Right ventricle myocardium inferior (tissue), 1 donor: ENCODE measurements around the gene COL11A2. TPM values are rescaled to one million over a fixed set of nuclear protein-coding genes. Genes with fewer than 3 reads are reported as not detected.
"Not testable (repeated sequence)": the region's sequence is repeated elsewhere in the genome, so short reads cannot be mapped to it uniquely, and the experiment has no call there.

Experiments
- ATAC-seq: fragments of 200-7000 bp; cut with Tn5 transposase; one replicate; pipeline ENCODE4 v1.9.1; 2020; ENCODE audit warnings: mild to moderate bottlenecking, moderate library complexity
- DNase-seq: peaks from one replicate; pipeline ENCODE4 v3.0.0; 2021; ENCODE audit errors: missing footprints
- intact Hi-C: fragments of 100-400 bp; cut with DNase I; formaldehyde crosslinking; loops from one replicate; pipeline ENCODE4 v1.11.0; 2022
- long read RNA-seq: library from polyadenylated mRNA; unstranded; transcript quantifications from one replicate; pipeline ENCODE4 v2.0.0, GENCODE V29; 2021
- total RNA-seq: library from RNA; stranded (reverse); fragmentation: NEBNext Ultra II Directional; extraction: Animal tissue kit (Norgen Biotek cat#: 25700); gene quantifications from one replicate; pipeline ENCODE4 v1.2.1, GENCODE V29; 2021
- donor health status: DM: no; HTN: yes; CAD: no; lungs with severe emphysema.

Gene COL11A2
- 1.1 TPM for total RNA-seq
- long read RNA-seq, partial matches to known transcripts = 0 of 1 reads
- long read RNA-seq, other reads (novel, unspliced or antisense) = 0 of 1 reads

DNA sequence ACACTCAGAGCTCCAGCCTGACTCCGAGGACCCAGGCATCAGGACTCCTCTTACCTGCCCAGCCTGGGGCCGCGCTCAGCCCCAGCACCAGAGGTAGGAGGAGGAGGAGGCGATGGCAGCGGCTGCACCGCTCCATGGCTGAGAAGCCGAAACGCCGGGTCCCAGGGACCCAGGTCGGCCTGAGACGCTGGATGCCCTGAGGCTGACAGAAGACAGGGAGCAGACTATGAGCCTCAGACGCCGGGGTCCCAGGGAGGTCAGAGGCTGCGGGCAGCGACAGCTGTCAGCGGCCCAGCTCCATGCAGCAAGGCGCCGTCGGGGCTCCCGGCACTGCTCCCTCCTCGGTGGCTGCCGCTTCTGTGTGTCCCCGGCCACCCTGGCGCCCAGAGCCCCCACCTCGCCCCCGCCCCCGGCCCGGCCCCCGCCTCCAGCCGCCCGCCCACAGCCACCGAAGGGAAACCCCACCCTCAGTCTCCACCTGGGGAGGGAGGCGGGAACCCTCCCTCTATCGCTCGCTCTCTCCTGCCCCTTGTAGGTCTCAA lies at the start of gene COL11A2:
TSS of gene COL11A2 (minus strand) at position 363 of the 542 bp plus-strand sequence. CDS start at position 136, 227 bp downstream.
- intact Hi-C loops = no loop called here
- no peak for ATAC-seq
- peak; percentile 32 for DNase-seq

DNA sequence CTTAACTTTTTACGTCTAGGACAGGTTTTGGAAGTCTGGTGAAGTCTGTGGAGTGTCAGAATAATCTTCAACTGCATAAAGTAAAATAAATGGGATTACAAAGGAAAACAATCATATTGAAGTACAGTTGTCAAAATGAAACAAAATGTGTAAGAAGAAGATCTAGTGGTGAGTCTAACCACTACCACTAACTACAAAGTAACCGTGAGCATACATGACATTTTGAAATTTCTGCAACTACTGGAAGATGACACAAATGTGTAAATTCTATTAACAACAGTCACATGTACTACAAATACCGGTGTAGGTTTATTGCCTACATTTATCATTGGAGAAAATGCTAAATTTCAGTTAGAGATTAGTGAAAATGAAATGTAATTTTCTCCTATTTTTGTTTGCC lies 49.7 kb upstream of the COL11A2 start:
- DNase-seq (no peak), ATAC-seq (no peak)
- intact Hi-C loops = no loop called here

DNA sequence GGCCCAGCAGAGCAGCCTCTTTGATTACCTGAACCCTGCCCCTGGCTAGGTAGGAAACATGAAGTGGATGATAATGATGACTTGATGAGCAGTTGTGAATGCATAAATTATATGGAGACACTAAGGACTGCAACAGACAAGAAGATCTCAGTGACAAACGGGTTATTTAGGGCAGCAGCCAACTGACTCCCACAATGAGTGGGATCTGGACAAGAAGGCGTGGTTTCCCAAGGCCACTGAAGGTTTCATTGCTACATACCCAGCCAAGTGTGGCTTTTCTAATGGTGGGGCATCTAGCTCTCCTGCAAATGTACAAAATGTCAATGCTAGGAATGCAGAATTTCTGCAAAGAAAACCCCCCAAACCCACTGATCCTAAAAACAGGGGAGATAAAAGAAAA lies 45.5 kb upstream of the COL11A2 start:
- intact Hi-C loops = no loop called here
- ATAC-seq (no peak), DNase-seq (no peak)

DNA sequence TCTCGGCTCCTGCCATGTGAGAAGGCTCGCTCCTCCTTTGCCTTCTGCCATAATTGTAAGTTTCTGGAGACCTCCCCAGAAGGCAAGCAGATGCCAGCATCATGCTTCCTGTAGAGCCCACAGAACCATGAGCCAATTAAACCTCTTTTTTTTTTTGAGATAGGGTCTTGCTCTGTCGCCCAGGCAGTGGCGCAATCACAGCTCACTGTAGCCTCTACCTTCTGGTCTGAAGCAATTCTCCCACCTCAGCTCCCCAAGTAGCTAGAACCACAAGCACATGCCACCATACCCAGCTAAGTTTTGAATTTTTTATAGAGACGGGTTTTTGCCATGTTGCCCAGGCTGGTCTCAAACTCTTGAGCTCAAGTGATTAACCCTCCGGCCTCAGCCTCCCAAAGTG lies 44.6 kb upstream of the COL11A2 start:
- intact Hi-C loops = no loop called here
- no peak for ATAC-seq
- no peak for DNase-seq

DNA sequence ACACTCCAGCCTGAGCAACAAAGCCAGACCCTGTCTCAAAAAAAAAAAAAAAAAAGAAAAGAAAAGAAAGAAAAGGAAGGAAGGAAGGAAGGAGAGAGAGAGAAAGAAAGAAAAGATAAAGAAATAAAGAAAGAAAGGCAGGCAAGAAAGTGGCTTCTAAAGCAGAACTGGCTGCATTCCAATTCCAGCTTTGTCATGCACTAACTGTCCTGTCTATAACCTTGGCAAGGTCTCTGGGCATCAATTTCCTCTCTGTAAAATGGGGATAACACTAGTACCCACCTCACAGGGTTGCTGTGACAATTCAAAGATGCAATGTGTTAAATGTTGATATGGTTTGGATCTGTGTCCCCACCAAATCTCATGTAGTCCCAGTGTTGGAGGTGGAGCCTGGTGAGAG lies 44.1 kb upstream of the COL11A2 start:
- intact Hi-C loops = no loop called here

DNA sequence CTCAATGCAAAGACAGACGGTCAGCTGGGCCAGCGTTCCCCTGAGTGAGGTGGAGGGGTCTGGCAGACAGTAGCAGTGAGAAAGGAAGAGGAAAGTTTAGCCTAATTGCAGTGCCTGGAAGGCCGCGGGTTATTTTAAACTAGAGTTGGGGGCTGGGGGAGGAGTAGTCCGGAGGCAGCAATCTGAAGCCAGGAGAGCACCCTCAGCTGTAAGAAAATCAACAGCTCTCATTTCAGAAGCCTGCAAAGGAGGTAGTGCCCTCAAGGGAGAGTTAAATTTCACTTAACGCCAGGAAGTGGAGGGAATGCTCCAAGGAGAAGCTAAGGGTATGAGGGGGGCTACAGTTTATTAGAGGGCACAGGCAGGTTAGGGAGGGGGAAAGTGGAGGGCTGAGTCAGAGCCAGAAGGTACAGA lies 43.0 kb upstream of the COL11A2 start:
- DNase-seq (no peak), ATAC-seq (no peak)
- intact Hi-C loops = no loop called here

More for the DNA sequence above, 44.1 kb upstream of the COL11A2 start:
- DNase-seq (no peak), ATAC-seq (no peak)

DNA sequence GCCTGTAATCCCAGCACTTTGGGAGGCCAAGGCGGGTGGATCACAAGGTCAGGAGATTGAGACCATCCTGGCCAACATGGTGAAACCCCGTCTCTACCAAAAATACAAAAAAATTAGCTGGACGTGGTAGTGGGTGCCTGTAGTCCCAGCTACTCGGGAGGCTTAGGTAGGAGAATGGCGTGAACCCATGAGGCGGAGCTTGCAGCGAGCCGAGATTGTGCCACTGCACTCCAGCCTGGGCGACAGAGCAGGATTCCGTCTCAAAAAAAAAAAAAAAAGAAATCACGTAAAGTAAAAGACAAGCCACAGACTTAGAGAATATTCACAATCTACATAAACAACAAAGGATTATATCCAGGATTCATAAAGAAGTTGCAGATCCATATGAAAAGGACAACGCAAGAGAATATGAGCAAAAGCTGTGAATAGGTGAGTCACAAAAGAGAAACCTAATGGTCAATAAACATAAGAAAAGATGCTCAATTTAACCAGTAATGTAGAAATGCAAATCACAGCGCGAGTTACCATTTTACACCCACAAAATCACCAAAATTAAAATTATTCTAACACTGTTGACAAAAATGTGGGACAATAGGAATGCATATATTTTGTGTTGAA lies 34.3 kb upstream of the COL11A2 start:
- DNase-seq, ATAC-seq, intact Hi-C loops: not testable (repeated sequence)

DNA sequence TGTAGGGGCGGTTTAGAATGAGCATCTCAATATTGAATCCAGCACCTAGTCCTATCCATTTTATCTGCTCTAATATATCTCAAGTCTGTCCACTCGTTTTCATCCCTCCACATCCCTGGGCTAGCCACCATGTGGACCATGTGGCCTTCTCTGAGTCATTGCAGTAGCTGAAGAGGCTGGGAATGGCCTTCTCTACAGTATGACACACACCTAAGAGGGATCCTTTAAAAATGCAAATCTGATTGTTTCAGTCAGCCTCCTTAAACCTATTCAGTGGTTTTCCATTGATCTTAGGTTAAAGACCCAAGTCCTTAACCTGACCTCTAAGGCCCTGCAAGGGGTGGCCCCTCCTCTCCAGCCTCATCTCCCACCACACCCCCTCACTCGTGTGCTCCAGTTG lies 25.4 kb upstream of the COL11A2 start:
- no peak for DNase-seq
- no peak for ATAC-seq
- intact Hi-C loops = no loop called here

DNA sequence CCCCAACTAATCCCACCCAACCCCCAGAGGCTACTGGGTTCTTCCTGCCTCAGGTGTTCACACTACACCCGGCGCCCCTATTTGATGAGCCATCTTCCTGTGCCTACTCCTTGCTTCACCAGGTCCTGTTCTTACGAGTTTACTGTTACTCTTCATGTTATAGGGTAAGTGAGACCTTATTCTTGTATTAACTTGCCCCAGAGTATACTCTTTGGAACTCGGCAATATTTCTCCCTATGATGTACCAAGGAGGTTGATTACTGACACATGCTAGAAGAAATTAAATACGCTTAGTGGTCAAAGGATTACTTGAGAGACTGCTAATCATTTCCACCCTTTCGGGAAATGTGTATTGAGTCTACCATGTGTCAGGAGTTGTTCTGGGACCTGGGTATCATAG lies 25.0 kb upstream of the COL11A2 start:
- intact Hi-C loops = no loop called here
- no peak for DNase-seq
- no peak for ATAC-seq

DNA sequence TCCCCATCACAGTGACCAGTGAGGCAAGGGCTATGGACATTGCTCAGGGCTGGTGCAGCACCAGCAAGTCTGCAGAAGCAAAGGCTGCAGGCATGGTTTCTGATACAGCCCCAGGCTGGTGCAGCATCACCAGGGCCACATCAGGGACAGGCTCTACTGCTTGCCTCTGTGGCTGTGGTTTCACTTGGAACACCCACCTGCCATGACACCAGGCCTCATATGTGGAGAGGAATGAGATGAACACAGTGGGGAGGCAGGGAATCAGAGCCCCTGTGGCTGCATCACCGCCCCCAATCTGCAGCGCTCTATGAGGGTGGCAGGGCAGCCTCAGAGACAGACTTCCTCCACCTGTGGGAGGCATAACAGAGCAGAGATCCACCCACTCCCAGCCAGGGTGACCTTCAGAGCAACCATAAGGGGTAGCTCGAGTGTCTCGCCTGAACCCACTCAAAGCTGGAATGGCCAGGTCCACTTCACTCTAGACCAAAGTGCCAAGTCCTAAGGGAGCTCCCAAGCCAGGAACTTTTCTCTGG lies 23.9 kb upstream of the COL11A2 start:
- intact Hi-C loops = no loop called here
- DNase-seq (no peak), ATAC-seq (no peak)

DNA sequence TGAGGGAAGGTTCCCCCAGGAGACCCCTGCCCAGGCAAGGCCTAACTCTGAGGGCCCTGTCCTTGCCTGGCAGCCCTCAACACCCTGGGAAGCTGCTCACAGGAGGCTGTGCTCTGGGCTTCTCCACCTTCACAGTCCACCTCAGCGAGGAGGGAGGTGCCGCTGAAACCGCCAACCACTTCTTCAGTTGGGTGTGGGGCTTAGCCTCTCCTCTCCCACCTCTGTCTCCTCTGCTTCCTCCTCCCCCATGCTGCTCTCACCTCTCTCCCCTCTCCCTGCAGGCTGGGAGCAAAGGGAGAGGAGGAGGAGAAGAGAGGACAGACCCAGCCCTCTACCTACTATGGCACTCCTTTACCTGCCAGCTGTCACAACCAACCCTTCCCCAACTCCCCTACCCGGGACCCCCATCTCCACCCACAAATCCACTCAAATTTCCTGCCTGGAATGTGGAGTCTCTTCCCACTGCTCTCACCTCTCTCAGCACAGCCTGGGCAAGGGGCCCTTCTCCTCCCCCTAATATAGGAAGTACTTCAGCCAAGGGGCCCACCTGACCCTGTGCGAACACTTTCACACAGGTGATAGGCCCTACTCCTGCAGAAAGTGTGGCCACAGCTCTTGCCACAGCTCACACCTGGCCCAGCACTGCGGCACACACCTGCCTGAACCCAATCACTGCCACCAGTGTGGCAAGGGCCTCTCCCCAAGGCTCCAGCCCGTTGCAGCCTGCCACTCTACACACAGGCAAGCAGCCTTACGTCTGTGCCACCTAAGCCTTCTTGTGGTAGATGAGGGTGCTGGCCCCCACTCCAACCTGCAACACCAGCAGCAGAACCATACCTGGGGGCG lies 23.2 kb upstream of the COL11A2 start:
- intact Hi-C loops = no loop called here
- DNase-seq (no peak), ATAC-seq (no peak)

DNA sequence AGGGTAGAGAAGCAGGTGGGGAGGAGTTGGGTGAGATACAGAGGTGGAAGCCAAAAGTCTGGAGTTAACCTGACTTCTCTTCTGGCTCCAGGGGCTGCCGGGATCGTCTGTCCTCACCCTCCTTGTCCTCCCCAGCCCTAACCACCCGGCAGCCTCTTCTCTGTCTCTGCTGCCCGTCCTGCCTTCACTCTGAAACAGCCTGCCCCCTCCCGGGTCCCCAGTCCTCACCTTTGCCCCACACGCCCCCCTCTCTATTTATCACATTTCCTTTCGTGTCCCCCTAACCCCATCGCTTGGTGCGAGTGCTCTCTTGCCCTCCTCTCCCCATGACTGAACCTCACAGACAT lies 21.7 kb upstream of the COL11A2 start:
- ATAC-seq (no peak), DNase-seq (no peak)

DNA sequence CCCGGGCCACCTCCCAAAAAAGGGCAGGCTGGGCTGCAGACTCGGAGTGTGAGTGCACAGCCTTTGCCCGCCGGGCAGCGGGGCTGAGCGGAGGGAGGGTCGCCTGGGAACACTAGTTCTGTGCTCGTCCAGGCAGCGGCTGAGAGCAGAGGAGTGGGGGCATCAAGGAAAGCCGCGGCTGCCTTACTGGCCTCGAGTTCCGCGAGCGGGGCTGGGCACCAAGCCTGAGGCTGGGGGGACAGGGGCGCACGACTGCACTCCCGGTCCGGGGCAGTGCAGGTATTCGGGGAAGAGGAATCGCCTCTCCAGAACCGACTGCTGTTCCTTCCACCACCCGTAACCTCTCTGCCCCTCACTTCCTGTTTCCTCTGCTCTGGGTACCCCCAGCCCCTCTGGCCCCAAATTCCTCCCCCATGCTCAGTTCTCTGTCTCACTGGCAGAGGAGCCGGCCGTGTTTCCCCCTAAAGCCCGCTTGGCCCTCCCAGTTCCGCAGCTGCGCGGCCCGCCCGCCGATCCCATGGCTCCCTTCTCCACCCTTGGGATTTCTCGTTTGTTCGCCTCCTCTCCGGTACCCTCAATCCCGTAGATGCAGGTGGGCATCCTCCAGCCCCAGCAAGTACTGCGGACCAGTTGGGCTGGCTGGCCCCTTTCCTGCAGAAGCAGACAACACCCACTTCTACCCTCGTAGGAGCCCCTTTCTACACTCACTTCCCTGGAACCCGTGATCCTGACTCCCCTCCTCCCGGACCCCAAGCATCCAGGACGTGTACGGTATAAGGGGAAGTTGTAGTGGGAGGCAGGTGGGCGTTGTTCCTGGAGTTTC lies 21.1 kb upstream of the COL11A2 start:
- ATAC-seq = peak; percentile 49
- peak; percentile 65 for DNase-seq
- intact Hi-C loops = no loop called here

More for the DNA sequence above, 21.7 kb upstream of the COL11A2 start:
- intact Hi-C loops = no loop called here

DNA sequence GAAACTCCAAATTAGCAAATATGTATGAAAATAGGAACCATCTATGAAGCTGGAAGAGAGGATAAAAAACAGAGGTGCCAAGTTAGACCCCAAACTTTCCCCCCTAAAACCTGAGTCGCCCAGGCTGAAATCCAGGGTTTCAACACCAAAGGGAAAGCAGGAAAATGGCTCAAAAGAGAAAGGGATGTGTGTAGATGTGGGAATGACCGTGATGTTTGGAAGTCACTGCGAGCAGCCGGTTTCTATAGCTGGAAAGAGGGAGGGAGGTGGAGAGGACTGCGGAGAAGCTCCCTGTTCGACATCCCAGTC lies 20.5 kb upstream of the COL11A2 start:
- no peak for DNase-seq
- intact Hi-C loops = no loop called here
- no peak for ATAC-seq

DNA sequence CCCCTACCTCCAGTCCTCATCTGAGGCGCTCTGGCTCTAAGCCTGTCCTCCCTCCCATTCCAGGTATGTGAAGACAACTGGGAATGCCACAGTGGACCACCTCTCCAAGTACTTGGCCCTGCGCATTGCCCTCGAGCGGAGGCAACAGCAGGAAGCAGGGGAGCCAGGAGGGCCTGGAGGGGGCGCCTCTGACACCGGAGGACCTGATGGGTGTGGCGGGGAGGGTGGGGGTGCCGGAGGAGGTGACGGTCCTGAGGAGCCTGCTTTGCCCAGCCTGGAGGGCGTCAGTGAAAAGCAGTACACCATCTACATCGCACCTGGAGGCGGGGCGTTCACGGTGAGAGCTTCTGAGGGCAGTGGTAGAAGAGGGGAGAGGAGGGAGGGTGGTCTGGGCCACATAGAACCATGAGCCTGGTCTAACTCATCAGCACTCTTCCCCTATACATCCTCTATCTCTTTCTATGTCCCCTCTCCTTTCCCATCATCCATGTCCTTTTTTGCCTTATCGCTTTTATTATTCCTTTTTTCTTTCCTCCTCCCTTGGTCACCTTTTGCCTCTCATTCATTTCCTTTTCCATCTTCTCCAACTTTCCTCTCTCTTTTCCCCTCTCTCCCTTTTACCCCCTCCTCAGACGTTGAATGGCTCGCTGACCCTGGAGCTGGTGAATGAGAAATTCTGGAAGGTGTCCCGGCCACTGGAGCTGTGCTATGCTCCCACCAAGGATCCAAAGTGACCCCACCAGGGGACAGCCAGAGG lies 19.6 kb upstream of the COL11A2 start:
- intact Hi-C loops = no loop called here
- no peak for ATAC-seq
- no peak for DNase-seq

DNA sequence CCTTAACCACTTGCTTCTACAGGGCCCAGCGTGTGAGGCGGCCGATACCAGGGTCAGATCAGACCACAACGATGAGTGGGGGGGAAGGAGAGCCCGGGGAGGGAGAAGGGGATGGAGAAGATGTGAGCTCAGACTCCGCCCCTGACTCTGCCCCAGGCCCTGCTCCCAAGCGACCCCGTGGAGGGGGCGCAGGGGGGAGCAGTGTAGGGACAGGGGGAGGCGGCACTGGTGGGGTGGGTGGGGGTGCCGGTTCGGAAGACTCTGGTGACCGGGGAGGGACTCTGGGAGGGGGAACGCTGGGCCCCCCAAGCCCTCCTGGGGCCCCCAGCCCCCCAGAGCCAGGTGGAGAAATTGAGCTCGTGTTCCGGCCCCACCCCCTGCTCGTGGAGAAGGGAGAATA lies 18.9 kb upstream of the COL11A2 start:
- intact Hi-C loops = no loop called here
- DNase-seq (no peak), ATAC-seq (no peak)

DNA sequence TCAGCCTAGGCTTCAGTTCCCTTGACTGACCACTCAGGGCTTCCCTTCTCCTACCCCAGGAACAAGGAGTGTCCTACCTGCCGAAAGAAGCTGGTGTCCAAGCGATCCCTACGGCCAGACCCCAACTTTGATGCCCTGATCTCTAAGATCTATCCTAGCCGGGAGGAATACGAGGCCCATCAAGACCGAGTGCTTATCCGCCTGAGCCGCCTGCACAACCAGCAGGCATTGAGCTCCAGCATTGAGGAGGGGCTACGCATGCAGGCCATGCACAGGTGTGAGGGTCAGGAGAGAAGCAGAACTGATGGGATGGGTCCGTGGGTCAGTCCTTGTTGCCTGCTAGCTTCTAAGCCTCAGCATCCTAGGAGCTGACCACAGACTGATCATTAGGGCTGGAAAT lies 17.6 kb upstream of the COL11A2 start:
- no peak for ATAC-seq
- intact Hi-C loops = loop anchor here (2.0 to 10.0 kb wide), 2 partner anchors 39 to 1015 kb away; partner anchors contain the start of genes GPSM3 and PBX2
- DNase-seq = no peak
